ENCODE measurements around the gene ING1.
"Not testable (repeated sequence)": the region's sequence is repeated elsewhere in the genome, so short reads cannot be mapped to it uniquely, and the experiment has no call there.

Gene ING1, protein sequence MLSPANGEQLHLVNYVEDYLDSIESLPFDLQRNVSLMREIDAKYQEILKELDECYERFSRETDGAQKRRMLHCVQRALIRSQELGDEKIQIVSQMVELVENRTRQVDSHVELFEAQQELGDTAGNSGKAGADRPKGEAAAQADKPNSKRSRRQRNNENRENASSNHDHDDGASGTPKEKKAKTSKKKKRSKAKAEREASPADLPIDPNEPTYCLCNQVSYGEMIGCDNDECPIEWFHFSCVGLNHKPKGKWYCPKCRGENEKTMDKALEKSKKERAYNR

DNA sequence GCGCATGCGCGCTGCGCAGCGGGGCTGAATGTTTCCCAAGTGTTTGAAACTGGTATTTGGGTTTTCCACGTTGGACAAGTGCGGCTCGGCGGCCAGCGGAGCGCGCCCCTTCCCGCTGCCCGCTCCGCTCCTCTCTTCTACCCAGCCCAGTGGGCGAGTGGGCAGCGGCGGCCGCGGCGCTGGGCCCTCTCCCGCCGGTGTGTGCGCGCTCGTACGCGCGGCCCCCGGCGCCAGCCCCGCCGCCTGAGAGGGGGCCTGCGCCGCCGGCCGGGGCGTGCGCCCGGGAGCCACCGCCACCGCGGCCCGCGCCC, at the start of gene ING1:
TSS of gene ING1 (plus strand) at position 59 of the 311 bp plus-strand sequence. CDS start 450 bp downstream, outside the sequence.
- DNase-seq: no peak

DNA sequence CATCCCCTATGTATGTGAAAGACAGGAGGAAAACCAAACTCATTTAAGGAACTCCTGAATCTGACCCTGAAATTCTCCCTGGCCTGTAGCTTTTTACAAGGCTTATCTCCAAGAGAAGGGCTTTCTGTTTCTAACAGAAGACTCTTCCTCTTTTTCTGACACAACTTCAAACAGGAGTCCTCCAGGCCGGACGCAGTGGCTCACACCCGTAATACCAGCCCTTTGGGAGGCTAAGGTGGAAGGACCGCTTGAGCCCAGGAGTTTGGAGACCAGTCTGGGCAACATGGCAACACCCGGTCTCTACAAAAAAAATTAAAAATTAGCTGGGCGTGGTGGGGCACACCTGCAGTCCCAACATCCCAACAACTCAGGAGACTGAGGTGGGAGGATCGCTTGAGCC, 49.5 kb upstream of the ING1 start:
- no peak for DNase-seq

DNA sequence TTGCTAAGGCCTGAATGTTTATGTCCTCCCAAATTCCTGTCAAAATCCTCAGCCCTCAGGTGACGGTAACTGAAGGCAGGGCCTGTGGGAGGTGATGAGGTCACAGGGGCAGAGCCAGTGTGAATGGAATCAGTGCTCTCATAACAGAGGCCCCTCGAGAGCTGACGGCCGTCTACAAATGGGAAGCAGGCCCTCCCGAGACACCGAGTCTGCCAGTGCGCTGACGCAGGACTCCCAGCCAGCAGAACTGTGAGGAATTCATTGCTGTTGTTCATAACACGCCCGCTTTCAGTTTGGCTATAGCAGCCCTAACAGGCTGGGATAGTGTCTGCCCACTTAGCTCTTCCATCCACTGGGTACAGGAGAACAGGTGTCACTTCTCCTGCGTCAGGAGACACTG, 48.8 kb upstream of the ING1 start:
- DNase-seq: no peak

DNA sequence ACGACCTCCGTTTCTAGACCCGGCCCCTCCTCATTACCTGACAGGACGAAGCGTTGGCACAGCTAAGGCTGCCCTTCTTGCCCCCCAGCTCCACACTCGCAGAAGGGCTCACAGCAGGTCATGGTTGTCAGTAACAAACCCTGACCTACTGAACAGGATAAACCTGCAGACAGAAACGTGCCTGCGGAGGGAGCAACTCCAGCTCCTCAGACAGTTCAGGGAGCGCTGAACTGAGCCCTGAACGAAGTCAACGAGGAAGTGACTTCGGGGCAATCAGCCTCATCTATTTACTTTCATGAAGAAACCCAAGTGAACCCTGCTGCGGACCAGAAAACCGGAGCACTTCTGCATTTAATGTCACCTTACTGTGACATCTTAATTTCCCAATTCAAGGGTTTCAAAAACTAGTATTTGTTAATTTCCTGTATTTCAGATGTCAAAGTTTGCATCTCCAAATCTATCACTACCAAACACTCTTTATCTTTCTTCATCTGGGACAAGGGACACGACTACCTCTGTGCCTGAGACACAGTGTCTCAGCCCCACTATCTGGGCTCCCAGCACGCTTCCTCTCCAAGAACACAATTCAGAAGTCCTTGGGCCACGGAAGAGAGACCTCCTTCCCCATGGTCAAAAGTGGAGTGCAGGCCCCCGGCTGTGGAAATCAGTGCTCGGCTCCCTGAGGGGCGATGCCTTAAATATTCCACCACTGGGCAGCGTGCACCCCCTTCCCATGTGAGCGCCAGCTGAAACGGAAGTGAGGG, 47.8 kb upstream of the ING1 start:
- no peak for DNase-seq

DNA sequence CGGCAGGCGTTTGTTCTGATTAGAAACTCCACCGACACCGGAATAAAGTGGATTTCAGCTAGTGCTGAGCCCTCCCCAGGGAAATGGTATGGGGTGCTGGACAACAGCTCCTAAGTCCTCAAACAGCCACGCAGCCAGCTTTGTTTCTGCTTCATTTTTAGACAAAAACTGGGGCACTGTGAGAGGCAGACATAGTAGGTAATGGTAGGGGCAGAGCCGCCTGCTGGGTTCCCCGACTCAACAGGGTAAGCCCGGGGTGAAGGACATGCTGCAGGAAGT, 47.3 kb upstream of the ING1 start:
- no peak for DNase-seq

DNA sequence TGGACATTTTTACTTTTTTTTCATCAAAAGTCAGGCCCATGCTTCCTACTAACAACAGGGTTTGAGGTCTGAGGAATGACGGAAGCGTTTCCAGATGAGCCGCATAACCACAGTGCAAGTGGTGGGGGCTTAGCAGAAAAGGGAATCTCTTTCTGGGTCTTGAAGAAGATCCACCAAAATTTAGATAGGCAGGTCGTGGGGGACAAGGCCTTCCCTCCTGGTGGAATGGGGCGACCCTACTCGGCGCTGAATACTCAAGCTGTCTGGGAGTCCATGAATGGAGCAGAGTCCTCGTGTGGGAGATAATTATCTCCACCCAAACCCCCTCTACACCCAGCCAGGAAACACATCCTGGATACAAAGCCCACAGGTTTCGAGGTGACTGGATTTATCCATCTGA, 44.5 kb upstream of the ING1 start:
- DNase-seq: no peak

DNA sequence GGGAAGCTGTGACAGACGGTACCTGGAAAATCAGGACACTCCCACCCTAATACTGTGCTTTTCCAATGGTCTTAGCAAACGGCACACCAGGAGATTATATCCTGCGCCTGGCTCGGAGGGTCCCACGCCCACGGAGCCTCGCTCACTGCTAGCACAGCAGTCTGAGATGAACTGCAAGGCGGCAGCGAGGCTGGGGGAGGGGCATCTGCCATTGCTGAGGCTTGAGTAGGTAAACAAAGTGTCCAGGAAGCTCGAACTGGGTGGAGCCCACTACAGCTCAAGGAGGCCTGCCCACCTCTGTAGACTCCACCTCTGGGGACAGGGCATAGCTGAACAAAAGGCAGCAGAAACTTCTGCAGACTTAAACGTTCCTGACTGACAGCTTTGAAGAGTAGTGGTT, 43.7 kb upstream of the ING1 start:
- DNase-seq: not testable (repeated sequence)

DNA sequence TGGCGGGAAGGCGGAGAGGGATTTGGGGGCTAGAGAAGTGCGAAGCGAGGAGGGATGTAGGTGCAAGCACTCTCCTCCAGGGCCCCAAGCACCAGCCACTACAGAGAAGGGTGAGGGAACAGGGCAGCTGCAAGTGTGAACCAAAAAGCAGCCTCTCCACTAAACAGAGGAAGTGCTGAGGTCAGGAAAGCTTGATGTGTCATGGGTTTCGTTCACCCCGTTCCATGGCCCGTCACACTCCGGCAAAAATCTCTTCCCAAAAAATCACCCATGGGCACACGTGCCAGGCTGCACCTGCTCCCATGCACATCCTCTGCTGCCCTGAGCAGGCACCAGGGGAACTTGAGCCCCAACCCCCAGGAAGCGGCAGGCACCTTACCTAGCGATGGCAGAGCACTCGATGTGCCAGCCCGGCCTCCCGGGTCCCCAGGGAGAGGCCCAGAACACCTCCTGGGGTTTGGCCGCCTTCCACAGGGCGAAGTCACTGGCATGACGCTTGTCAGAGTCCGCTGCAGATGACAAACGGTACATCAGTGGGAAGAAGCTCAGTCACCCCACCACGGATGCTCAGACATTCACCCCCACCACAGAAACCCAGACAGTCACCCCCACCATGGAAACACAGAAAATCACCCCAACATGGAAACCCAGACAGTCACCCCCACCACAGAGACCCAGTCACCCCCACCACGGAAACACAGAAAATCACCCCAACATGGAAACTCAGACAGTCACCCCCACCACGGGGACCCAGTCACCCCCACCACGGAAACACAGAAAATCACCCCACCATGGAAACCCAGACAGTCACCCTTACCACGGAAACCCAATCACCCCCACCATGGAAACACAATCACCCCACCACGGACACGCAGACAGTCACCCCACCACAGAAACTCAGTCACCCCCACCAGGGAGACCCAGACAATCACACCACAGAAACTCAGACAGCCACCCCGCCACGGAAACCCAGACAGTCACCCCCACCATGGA, 36.6 kb upstream of the ING1 start:
- DNase-seq: no peak

DNA sequence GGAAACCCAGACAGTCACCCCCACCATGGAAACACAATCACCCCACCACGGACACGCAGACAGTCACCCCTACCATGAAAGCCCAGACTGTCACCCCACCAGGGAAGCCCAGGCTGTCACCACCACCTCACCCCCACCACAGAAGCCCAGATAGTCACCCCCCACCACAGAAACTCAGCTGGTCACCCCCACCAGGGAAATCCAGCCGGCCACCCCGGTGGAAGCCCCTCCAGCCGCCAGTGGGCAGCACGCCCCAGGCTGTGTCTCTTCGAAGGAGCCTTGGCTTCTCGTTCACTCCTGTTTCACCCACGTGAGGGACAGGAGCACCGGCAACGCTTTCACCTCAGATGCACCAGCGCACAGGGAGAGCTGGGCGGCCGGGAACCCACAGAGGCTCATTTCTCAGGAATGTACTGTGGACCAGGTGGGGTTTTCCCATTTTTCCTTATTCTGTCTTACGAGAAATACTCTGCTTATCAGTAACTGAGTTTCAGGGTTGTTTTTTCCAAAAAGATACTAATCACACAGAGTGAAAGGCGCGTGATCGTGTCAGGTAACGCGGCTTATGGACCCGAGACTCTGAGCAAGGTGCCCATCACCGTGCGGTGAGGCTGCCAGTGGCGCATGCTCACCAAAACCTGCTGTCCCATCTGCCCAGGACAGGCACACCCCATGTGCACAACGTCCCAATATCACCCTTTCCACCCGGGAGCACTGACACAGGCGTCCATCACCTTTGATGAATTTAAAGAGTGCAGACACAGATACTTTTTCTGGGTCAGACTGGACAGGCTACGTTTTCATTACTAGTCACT, 35.6 kb upstream of the ING1 start:
- DNase-seq: no peak

DNA sequence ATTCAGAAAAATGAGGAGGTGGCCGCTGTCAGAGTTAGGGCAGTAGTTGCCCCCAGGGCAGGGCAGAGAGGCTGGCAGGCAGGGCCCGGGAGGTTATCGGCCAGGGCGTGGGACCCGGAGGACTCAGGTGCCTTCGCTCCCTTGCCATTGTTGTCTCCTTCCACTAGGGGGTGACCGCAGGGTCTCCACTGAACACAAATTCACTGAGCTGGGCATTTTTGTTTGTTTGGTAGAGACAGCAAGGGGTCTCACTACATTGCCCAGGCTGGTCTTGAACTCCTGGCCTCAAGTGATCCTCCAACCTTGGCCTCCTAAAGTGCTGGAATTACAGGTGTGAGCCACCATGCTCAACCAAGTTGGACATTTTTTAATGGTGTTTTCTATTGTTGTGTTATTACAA, 32.6 kb upstream of the ING1 start:
- DNase-seq: no peak

DNA sequence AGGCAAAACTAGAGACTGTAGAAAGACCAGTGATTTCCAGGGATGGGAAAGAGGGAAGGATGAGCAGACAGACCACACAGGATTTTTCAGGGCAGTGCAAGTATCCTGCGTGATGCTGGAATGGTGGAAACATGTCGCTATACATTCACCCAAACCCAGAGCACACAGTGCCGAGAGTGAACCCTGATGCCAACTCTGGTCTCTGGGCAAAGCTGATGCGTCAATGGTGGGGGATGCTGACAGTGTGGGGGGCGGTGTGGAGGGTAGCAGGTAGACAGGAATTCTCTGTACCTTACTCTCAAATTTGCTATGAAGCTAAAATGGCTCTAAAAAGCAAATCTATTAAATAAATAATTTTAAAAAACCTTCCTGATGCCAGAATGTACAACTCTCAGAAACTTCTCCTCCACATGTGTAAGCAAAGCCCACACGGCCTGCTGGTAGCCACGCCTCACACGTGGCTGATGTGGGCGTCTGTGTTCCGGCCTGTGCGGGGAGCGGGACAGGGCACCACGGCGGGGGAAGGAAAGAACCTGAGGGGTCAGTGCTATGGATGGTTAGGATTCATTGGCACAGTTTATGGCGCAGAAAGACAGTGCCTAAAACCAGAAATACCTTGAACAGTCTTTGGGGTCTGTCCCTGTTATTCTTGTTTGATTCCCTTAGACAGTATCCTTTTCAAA, 31.5 kb upstream of the ING1 start:
- no peak for DNase-seq

DNA sequence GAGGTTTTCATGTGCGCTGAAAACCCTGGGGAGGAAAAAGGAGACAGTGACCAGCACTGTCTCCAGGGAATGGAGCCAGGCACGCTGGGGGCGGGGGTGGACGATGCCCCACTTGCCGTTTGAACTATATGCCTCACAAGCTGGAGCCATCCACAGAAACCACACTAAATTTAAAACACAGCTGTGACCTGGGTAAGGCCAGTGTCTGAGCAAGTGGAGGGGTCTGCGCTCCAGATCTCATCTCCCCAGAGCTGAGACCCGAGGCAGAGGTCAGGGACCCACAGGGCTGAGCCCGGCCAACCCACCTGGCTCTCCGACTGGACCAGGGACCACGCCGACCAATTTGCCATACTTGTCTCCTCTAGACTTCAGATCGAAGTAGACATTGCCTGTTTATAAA, 30.8 kb upstream of the ING1 start:
- no peak for DNase-seq

DNA sequence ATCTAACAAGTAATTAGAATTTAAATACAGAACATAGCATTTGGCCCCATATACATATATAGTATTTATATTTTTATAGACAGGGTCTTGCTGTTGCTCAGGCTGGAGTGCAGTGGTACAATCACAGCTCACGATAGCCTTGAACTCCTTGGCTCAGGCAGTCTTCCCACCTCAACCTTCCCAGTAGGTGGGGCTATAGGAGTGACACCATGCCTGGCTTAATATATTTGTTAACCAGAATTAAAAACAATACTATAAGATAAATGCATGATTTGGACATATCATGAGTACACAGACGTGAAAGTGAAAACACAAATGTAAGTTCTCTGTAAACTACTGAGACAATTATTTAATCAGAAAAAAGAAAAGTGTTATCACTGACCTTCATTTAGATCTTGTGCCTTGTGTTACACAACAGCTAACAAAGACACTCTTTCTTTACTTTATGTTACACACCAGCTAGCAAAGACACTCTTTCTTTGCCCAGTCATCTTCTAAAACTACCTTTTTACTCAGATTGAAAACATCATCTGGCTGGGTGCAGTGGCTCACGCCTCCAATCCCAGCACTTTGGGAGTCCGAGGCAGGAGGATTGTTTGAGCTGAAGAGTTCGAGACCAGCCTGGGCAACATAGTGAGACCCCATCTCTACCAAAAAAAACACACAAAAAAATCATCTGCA, 30.2 kb upstream of the ING1 start:
- no peak for DNase-seq

DNA sequence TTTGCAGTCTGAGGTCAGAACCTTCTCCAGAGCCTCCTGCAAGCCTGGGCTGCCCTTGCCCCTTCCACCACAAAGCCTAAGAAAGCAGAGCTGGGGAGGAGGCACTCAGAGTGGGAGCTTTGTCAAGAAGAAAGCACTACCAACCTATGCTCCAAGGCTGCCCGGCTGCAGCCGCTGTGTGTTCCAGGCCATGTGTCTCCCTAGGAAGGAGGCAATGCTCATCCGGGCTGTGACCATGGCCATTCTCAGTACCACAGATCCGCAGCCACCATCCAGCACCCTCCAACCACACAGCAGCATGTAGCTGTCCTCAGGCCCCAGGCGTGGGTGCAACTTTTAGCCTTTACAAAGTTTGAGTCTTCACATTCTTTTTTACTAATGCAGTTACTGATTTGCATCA, 29.6 kb upstream of the ING1 start:
- DNase-seq: no peak

DNA sequence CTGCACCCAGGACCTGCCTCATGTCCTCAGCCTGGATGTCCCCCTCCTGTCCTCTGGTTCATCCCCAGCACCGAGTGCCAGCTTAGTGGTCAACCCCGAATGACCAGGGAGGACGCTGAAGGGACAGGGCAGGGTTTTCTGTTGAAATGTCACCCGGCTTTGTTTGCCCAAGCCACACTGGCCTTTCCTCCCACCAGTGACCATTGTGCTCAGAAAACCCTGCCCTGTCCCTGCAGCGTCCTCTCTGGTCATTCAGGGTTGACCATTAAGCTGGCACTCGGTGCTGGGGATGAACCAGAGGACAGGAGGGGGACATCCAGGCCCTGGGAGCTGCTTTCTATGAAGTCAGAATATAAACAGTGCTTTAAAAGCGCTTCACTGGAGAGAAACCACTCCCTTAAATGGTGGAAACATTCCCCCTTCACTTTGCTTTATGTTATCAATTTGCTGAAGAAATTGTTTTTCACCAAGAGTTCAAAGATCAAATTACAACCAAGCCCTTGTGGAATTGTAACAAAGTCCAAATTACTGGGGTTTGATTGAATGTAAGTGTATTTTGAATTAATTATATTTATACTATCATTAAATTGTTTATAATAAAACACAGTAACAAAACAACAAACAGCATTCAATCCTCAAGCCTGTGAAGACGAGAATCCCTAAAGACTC, 29.0 kb upstream of the ING1 start:
- no peak for DNase-seq

DNA sequence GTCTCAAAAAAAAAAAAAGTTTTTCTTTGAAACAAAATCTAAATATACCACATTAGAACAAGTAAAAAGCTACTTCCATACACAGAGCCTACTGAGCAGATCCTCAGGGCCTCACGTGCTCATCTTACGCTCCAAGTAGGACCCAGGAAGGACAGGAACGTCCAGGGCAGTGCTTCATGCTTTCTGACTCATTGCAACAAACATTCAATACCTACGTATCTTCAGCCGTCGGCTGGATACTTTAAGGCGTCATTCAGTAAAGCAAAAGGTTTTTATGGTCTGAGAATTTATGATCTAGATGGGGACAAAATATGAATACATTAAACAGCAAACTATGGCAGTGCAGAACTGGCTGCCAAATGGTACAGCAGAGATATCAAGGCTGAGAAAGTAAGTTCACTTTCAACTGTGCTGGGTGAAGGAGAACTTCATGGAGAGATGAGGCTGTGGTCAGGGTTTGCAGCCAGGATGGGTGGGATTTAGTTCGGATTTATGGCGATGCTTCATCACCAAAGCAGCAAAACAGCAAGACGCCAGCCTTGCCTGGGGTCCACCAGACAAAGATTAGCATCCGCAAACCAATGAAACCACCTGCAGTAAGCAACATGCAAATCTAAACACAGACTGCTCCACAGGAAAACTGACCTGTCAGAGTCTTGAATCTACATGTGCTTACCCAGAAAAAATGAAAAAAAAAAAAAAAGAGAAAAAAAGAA, 28.0 kb upstream of the ING1 start:
- no peak for DNase-seq

DNA sequence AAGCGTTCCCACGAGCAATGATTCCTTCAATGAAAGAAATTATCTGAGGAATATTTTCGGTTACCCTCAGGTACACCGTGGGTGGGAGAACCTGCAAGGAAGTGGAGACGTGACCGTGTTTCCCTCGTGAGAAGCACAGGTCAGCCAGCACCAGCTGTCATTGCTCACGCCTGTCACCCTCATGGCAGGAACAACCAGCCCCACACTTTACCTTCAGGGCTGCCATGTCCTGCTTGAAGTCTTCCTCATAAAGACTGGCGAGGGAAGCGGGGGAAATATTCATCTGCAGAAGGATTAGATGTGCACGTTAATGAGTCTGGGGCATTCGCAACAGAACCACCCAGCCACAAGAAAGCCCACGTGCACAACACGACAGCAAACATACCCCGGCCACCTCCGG, 25.8 kb upstream of the ING1 start:
- DNase-seq: no peak

DNA sequence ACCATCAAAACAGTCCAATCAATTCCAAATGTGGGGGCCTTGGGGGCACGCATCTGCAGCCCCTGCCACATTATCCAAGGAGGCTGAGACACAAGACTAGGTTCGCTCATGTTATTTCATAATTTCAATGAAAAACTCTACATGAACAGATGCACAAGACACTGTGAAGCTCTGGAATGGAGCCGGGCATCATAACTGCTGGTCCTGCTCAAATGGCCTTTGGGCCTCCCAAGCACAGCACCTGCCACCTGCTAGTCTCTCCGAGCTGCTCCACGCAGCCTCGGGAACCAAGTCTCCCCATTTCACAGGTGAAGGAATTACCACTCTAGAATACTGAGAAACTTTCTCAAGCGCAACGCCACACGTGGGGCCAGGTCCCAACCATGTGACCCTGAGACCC, 24.5 kb upstream of the ING1 start:
- no peak for DNase-seq

DNA sequence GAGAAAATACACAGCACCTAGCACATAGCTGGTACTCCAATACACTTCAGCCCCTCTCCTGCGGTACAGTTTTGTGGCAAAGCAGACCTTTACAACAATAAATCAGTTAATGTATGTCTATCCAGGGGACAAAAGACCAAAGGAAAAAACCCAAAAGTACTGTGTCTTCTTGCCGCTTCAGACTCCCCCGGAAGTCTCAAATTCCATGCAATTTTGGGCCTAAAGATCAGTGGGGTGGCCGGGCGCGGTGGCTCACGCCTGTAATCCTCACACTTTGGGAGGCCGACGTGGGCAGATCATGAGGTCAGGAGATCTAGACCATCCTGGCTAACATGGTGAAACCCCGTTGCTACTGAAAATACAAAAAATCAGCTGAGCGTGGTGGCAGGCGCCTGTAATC, 23.8 kb upstream of the ING1 start:
- DNase-seq: no peak

DNA sequence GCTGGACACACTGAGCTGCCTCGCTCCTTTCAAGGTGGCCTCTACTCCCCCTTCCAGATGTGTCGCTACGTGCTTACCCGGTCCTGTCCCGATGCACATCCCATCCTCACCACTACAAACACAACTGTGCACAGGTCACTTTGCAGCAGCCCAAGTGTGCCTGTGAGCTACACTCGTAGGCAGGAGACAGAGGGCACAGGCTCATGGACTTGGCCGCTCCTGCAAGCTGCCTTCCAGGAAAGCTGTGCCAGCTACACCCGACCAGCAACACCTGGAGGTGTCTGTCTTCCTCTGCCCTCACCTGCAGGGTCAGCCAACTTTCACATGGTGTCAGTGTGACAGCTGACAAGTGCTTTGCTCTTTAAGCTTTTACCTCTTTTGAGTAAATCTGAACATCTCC, 23.0 kb upstream of the ING1 start:
- DNase-seq: no peak

DNA sequence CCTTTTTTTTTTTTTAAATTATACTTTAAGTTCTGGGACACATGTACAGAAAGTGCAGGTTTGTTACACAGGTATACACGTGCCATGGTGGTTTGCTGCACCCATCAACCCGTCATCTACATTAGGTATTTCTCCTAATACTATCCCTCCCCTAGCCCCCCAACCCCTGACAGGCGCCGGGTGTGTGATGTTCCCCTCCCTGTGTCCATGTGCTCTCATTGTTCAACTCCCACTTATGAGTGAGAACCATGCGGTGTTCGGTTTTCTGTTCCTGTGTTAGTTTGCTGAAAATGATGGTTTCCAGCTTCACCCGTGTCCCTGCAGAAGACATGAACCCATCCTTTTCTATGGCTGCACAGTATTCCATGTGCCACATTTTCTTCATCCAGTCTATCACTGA, 17.7 kb upstream of the ING1 start:
- not testable (repeated sequence) for DNase-seq

Measured in stimulated activated CD4-positive, alpha-beta T cell treated with anti-CD3 and anti-CD28 coated beads, Interleukin-4, amount 100 ng/mL, for 1 hour (primary cell).